Trophoblast cell (in vitro differentiated cells and primary cell): ENCODE data around the gene CDX2.
"Not testable (repeated sequence)": the region's sequence is repeated elsewhere in the genome, so short reads cannot be mapped to it uniquely, and the experiment has no call there.

Experiments
- DNase-seq, 2 donors: peaks; one replicate each; pipeline ENCODE4 v3.0.0-alpha.2; 2016
- H2AFZ ChIP-seq: 2 replicates; pipeline ENCODE4 v1.6.1; 2013; ENCODE audit warnings: low read length, moderate library complexity, mild to moderate bottlenecking; ENCODE audit not compliant: insufficient read depth, poor library complexity
- H2AK5ac ChIP-seq: 2 replicates; pipeline ENCODE4 v1.6.1; 2013; ENCODE audit warnings: mild to moderate bottlenecking, low read length
- H2BK120ac ChIP-seq: 2 replicates; pipeline ENCODE4 v1.6.1; 2013; ENCODE audit warnings: low read length, mild to moderate bottlenecking, moderate library complexity; ENCODE audit not compliant: insufficient read depth, poor library complexity
- H2BK12ac ChIP-seq: 2 replicates; pipeline ENCODE4 v1.6.1; 2013; ENCODE audit warnings: mild to moderate bottlenecking, low read length, moderate library complexity
- H2BK5ac ChIP-seq: 2 replicates; pipeline ENCODE4 v1.6.1; 2013; ENCODE audit warnings: low read length, low read depth, moderate library complexity, mild to moderate bottlenecking; ENCODE audit not compliant: poor library complexity
- H3K14ac ChIP-seq: 2 replicates; pipeline ENCODE4 v1.6.1; 2013; ENCODE audit warnings: mild to moderate bottlenecking, low read length
- H3K18ac ChIP-seq: 2 replicates; pipeline ENCODE4 v1.6.1; 2013; ENCODE audit warnings: mild to moderate bottlenecking, low read length
- H3K23ac ChIP-seq: 2 replicates; pipeline ENCODE4 v1.6.1; 2013; ENCODE audit warnings: low read length
- H3K27ac ChIP-seq: 2 replicates; pipeline ENCODE4 v1.5.1; 2013; ENCODE audit warnings: low read depth, mild to moderate bottlenecking, inconsistent platforms, low read length, moderate library complexity
- H3K27me3 ChIP-seq: 2 replicates; pipeline ENCODE4 v1.6.1; 2013; ENCODE audit warnings: inconsistent platforms, mild to moderate bottlenecking, low read length, moderate library complexity; ENCODE audit not compliant: insufficient read depth
- H3K36me3 ChIP-seq, 2 experiments: 1 replicate in 1 of 2; 2 replicates in 1 of 2; pipeline ENCODE4 v1.6.1; 2013; ENCODE audit warnings: low read length in 2 of 2, mild to moderate bottlenecking in 2 of 2, moderate library complexity in 1 of 2; ENCODE audit not compliant: insufficient read depth in 2 of 2, control insufficient read depth in 1 of 2
- H3K4ac ChIP-seq: 2 replicates; pipeline ENCODE4 v1.6.1; 2013; ENCODE audit warnings: low read depth, mild to moderate bottlenecking, low read length, moderate library complexity
- H3K4me1 ChIP-seq, 2 experiments: 1 replicate in 1 of 2; 2 replicates in 1 of 2; pipeline ENCODE4 v1.6.1; 2013; ENCODE audit warnings: low read length in 2 of 2, mild to moderate bottlenecking in 2 of 2, moderate library complexity in 1 of 2; ENCODE audit not compliant: insufficient read depth in 2 of 2, control insufficient read depth in 1 of 2
- H3K4me2 ChIP-seq: 2 replicates; pipeline ENCODE4 v1.6.1; 2013; ENCODE audit warnings: inconsistent platforms, mild to moderate bottlenecking, low read length, moderate library complexity
- H3K4me3 ChIP-seq: 2 replicates; pipeline ENCODE4 v1.5.1; 2013; ENCODE audit warnings: mild to moderate bottlenecking, low read depth, low read length, inconsistent platforms
- H3K79me1 ChIP-seq: one replicate; pipeline ENCODE4 v1.6.1; 2013; ENCODE audit warnings: low read length
- H3K79me2 ChIP-seq: 2 replicates; pipeline ENCODE4 v1.6.1; 2013; ENCODE audit warnings: low read length, mild to moderate bottlenecking; ENCODE audit not compliant: control insufficient read depth, insufficient read depth, poor library complexity
- H3K9ac ChIP-seq: 2 replicates; pipeline ENCODE4 v1.6.1; 2013; ENCODE audit warnings: mild to moderate bottlenecking, low read length
- H3K9me3 ChIP-seq: 2 replicates; pipeline ENCODE4 v1.6.1; 2013; ENCODE audit warnings: low read depth, mild to moderate bottlenecking, control low read depth, inconsistent platforms, low read length; ENCODE audit not compliant: insufficient read depth
- H4K12ac ChIP-seq: 2 replicates; pipeline ENCODE4 v1.6.1; 2013; ENCODE audit warnings: low read depth, mild to moderate bottlenecking, low read length, moderate library complexity
- H4K8ac ChIP-seq: 2 replicates; pipeline ENCODE4 v1.6.1; 2013; ENCODE audit warnings: low read depth, mild to moderate bottlenecking, low read length, moderate library complexity
- H4K91ac ChIP-seq: one replicate; pipeline ENCODE4 v1.6.1; 2013; ENCODE audit warnings: low read depth, mild to moderate bottlenecking, low read length, moderate library complexity
- whole genome bisulfite sequencing: extraction: QIAGEN DNeasy Blood & Tissue Kit; methylation state at CpG from one replicate; pipeline ENCODE4 v1.1.7; 2013; ENCODE audit warnings: missing lambda C conversion rate; ENCODE audit not compliant: insufficient read length, insufficient coverage; ENCODE audit errors: extremely low coverage; 5-methylcytosine and 5-hydroxymethylcytosine counted together

Gene CDX2

GRCh38 chr13:28012383-28012782, 43.3 kb upstream of the CDX2 start:
- no peak overlapping the region for H3K4me3 ChIP-seq
- no peak overlapping the region for H4K12ac ChIP-seq
- H2BK12ac ChIP-seq: no peak overlapping the region
- H3K18ac ChIP-seq: no peak overlapping the region
- H3K79me2 ChIP-seq: no peaks in the 10 kb centered on the region
- H4K8ac ChIP-seq: no peak overlapping the region
- H4K91ac ChIP-seq: no peak overlapping the region
- H3K4me2 ChIP-seq: no peak overlapping the region
- H2AFZ ChIP-seq: no peak overlapping the region
- DNase-seq: no peak
- H3K36me3 ChIP-seq: no peaks in the 10 kb centered on the region
- H2BK5ac ChIP-seq: no peak overlapping the region
- no peak overlapping the region for H3K27ac ChIP-seq
- H3K27me3 ChIP-seq: no peaks in the 10 kb centered on the region
- H3K9ac ChIP-seq: no peak overlapping the region
- no peaks in the 10 kb centered on the region for H3K79me1 ChIP-seq
- H3K4ac ChIP-seq: no peak overlapping the region
- H2AK5ac ChIP-seq: no peak overlapping the region
- no peaks in the 10 kb centered on the region for H3K9me3 ChIP-seq
- no peak overlapping the region for H3K23ac ChIP-seq
- no peaks in the 10 kb centered on the region for H3K4me1 ChIP-seq
- H3K14ac ChIP-seq: no peak overlapping the region
- no peak overlapping the region for H2BK120ac ChIP-seq
- no CpG with 5 or more reads among the region's 4 CpGs for WGBS

GRCh38 chr13:28010046-28010445, 40.9 kb upstream of the CDX2 start:
- Histone ChIP-seq H3K4me2 (no peak overlapping the region), H3K4ac (no peak overlapping the region), H2BK120ac (no peak overlapping the region), H3K9me3 (no peaks in the 10 kb centered on the region), H3K9ac (no peak overlapping the region), H3K4me3 (no peak overlapping the region), H4K91ac (no peak overlapping the region), H2BK12ac (no peak overlapping the region), H2AK5ac (no peak overlapping the region), H2AFZ (no peak overlapping the region), H3K79me1 (no peaks in the 10 kb centered on the region), H3K36me3 (no peaks in the 10 kb centered on the region), H3K27ac (no peak overlapping the region), H3K27me3 (no peaks in the 10 kb centered on the region), H3K14ac (no peak overlapping the region), H3K18ac (no peak overlapping the region), H3K79me2 (no peaks in the 10 kb centered on the region), H4K12ac (no peak overlapping the region), H4K8ac (no peak overlapping the region), H3K4me1 (no peaks in the 10 kb centered on the region), H3K23ac (no peak overlapping the region), H2BK5ac (no peak overlapping the region)
- no peak for DNase-seq
- WGBS: no CpG with 5 or more reads among the region's 5 CpGs

GRCh38 chr13:28005016-28005415, 35.9 kb upstream of the CDX2 start:
- H3K79me1 ChIP-seq, H3K14ac ChIP-seq, H4K12ac ChIP-seq, H3K9me3 ChIP-seq, H4K91ac ChIP-seq, H3K9ac ChIP-seq, H3K4me2 ChIP-seq, H2BK12ac ChIP-seq, H3K79me2 ChIP-seq, H3K4me1 ChIP-seq, H3K23ac ChIP-seq, H3K18ac ChIP-seq, H3K4ac ChIP-seq, H2AFZ ChIP-seq, H3K27me3 ChIP-seq, DNase-seq, H2BK120ac ChIP-seq, H3K27ac ChIP-seq, H2AK5ac ChIP-seq, H2BK5ac ChIP-seq, H3K4me3 ChIP-seq, H4K8ac ChIP-seq, H3K36me3 ChIP-seq: not testable (repeated sequence)
- WGBS: no CpG with 5 or more reads among the region's 13 CpGs

GRCh38 chr13:28002886-28003698, 34.0 kb upstream of the CDX2 start:
- no peak overlapping the region for H3K18ac ChIP-seq
- no peak overlapping the region for H3K4me2 ChIP-seq
- H2BK120ac ChIP-seq: no peak overlapping the region
- peak; percentile 80 to 91 for DNase-seq
- H3K9me3 ChIP-seq: no peaks in the 10 kb centered on the region
- H3K79me1 ChIP-seq: no peaks in the 10 kb centered on the region
- H3K27me3 ChIP-seq: no peaks in the 10 kb centered on the region
- H3K23ac ChIP-seq: no peak overlapping the region
- H3K14ac ChIP-seq: no peak overlapping the region
- no peak overlapping the region for H3K4me3 ChIP-seq
- H4K91ac ChIP-seq: no peak overlapping the region
- H3K27ac ChIP-seq: no peak overlapping the region
- H3K36me3 ChIP-seq: no peaks in the 10 kb centered on the region
- H2AFZ ChIP-seq: no peak overlapping the region
- H3K79me2 ChIP-seq: no peaks in the 10 kb centered on the region
- no peak overlapping the region for H2BK5ac ChIP-seq
- H4K12ac ChIP-seq: no peak overlapping the region
- no CpG with 5 or more reads among the region's 6 CpGs for WGBS
- H2BK12ac ChIP-seq: no peak overlapping the region
- H4K8ac ChIP-seq: no peak overlapping the region
- H3K9ac ChIP-seq: no peak overlapping the region
- H3K4ac ChIP-seq: no peak overlapping the region
- peaks cover 0 to 2% of the 10 kb centered on the region in 2 experiments for H3K4me1 ChIP-seq
- H2AK5ac ChIP-seq: no peak overlapping the region
